Caco-2 (cell line): Measurements from ENCODE around the gene SYS1. TPM values are rescaled to one million over a fixed set of nuclear protein-coding genes. Genes with fewer than 3 reads are reported as not detected.

Experiments
- BruUV-seq: library from RNA; stranded (reverse); fragments of 400-500 nt; replicated peaks from 2 replicates; lab custom pipeline; 2021; lab: Mats Ljungman, UMichigan
- CTCF ChIA-PET: fragments of 300-600 bp; sonication (Branson Sonifier 250); formaldehyde crosslinking; loops from one replicate; lab custom pipeline; 2022; ENCODE audit warnings: antibody characterized with exemption; lab: Charles Lee
- POLR2A ChIA-PET: fragments of 300-600 bp; sonication (Branson Sonifier 250); formaldehyde crosslinking; loops from one replicate; lab custom pipeline; 2022; ENCODE audit warnings: antibody characterized with exemption; lab: Charles Lee
- DNase-seq, 2 experiments: peaks; one replicate each; pipeline versions ENCODE4 v3.0.0 to v3.0.0-alpha.2; 2020 to 2022
- H3K27me3 ChIP-seq: replicated peaks from 2 replicates; pipeline ENCODE4 v1.6.0; 2011; ENCODE audit warnings: low read length; ENCODE audit not compliant: control insufficient read depth, insufficient read depth
- H3K36me3 ChIP-seq: 2 replicates; pipeline ENCODE4 v1.5.1; 2011; ENCODE audit warnings: low read length; ENCODE audit not compliant: control insufficient read depth, insufficient read depth
- H3K4me1 ChIP-seq: fragments of 250-450 bp; sonication (Bioruptor Pico); 2 replicates; pipeline ENCODE4 v1.5.1; 2020; ENCODE audit warnings: mild to moderate bottlenecking
- H3K4me3 ChIP-seq: 2 replicates; pipeline ENCODE4 v1.5.1; 2011; ENCODE audit warnings: low read depth, mild to moderate bottlenecking, control low read depth, low read length
- H3K9me3 ChIP-seq: fragments of 250-450 bp; sonication (Bioruptor Pico); 2 replicates; pipeline ENCODE4 v1.5.1; 2020; ENCODE audit warnings: mild to moderate bottlenecking, moderate library complexity
- H3K27ac Mint-ChIP-seq: one replicate; pipeline ENCODE4 v1.8.0; 2022; ENCODE audit warnings: mixed read lengths; ENCODE audit not compliant: unreplicated experiment
- H3K27me3 Mint-ChIP-seq: one replicate; pipeline ENCODE4 v1.8.0; 2022; ENCODE audit warnings: mixed read lengths; ENCODE audit not compliant: insufficient read depth, unreplicated experiment
- H3K36me3 Mint-ChIP-seq: one replicate; pipeline ENCODE4 v1.8.0; 2022; ENCODE audit warnings: mild to moderate bottlenecking, mixed read lengths; ENCODE audit not compliant: insufficient read depth, unreplicated experiment
- H3K4me1 Mint-ChIP-seq: one replicate; pipeline ENCODE4 v1.8.0; 2022; ENCODE audit warnings: low read depth, mixed read lengths; ENCODE audit not compliant: unreplicated experiment
- H3K4me3 Mint-ChIP-seq: one replicate; pipeline ENCODE4 v1.8.0; 2022; ENCODE audit warnings: mild to moderate bottlenecking, moderate library complexity, mixed read lengths; ENCODE audit not compliant: unreplicated experiment
- H3K9me3 Mint-ChIP-seq: one replicate; pipeline ENCODE4 v1.8.0; 2022; ENCODE audit warnings: mixed read lengths; ENCODE audit not compliant: unreplicated experiment
- intact Hi-C: fragments of 100-400 bp; cut with micrococcal nuclease; formaldehyde crosslinking; loops from one replicate; pipeline ENCODE4 v1.10.0; 2022; ENCODE audit not compliant: unreplicated experiment
- total RNA-seq: library from RNA; stranded (reverse); gene quantifications from 2 replicates; pipeline ENCODE4 v1.2.3, GENCODE V29; 2022
- TF ChIP-seq, protein P1 (sequence below), 2 experiments: fragments of 200-600 bp in 1 of 2; IDR thresholded peaks; 1 replicate in 1 of 2; 2 replicates in 1 of 2; pipeline versions ENCODE4 v1.5.1 to v1.8.0; 2011 to 2022; ENCODE audit warnings: antibody characterized with exemption in 1 of 2, control low read depth in 1 of 2, inconsistent platforms in 1 of 2, low read depth in 1 of 2, low read length in 1 of 2, mild to moderate bottlenecking in 1 of 2, moderate library complexity in 1 of 2; ENCODE audit not compliant: insufficient read depth in 1 of 2, severe bottlenecking in 1 of 2, unreplicated experiment in 1 of 2

Gene SYS1
- total RNA-seq, 1 experiment from 2014 or later: 62.1 TPM

DNA sequence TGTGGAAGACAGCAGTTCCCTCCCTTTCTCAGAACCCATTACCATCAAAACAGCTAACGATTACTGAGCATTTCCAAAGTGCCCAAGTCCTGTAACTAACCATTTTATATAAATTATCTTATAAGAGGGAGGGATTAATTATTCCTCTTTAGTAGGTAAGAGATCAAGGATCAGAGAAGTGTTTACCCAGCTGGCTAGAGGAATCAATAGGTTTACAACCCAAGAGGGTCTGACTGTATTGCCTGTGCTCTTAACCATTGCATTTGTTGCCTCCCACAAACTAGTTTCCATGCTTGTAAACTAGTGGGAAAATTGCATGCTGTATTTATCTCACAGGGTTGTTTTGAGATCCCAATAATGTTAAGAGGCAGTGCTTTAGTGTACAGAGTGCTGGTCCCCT, 41.5 kb downstream of the SYS1 start:
- Mint-ChIP-seq H3K9me3 (peaks cover 34% of the 10 kb centered on the region), H3K27ac (peak overlapping the region; percentile 52), H3K36me3 (peaks cover 6% of the 10 kb centered on the region), H3K27me3 (no peaks in the 10 kb centered on the region), H3K4me3 (peak overlapping the region; percentile 84), H3K4me1 (no peaks in the 10 kb centered on the region)
- H3K4me3 ChIP-seq: no peak overlapping the region
- intact Hi-C loops: no loop called here
- TF ChIP-seq, protein P1, sequence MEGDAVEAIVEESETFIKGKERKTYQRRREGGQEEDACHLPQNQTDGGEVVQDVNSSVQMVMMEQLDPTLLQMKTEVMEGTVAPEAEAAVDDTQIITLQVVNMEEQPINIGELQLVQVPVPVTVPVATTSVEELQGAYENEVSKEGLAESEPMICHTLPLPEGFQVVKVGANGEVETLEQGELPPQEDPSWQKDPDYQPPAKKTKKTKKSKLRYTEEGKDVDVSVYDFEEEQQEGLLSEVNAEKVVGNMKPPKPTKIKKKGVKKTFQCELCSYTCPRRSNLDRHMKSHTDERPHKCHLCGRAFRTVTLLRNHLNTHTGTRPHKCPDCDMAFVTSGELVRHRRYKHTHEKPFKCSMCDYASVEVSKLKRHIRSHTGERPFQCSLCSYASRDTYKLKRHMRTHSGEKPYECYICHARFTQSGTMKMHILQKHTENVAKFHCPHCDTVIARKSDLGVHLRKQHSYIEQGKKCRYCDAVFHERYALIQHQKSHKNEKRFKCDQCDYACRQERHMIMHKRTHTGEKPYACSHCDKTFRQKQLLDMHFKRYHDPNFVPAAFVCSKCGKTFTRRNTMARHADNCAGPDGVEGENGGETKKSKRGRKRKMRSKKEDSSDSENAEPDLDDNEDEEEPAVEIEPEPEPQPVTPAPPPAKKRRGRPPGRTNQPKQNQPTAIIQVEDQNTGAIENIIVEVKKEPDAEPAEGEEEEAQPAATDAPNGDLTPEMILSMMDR (IDR thresholded peaks at IDR 0.05; ENCODE audit: insufficient read depth in 1 of 2, low read depth in 1 of 2, low read length in 1 of 2, severe bottlenecking in 1 of 2, unreplicated experiment in 1 of 2): no peak
- H3K4me1 ChIP-seq: no peaks in the 10 kb centered on the region
- peaks cover 26% of the 10 kb centered on the region for H3K9me3 ChIP-seq
- BruUV-seq: TSS peak; percentile 18
- ChIA-PET CTCF (no interaction called here), POLR2A (interaction anchor here (1.0 kb wide), 1 partner anchor 12 kb away, joined by 3 read pairs; the partner anchor contains the start of gene PIGT)
- DNase-seq: no peak
- no peaks in the 10 kb centered on the region for H3K27me3 ChIP-seq
- peaks cover 4% of the 10 kb centered on the region; the same call in 1 of the 2 replicates for H3K36me3 ChIP-seq

DNA sequence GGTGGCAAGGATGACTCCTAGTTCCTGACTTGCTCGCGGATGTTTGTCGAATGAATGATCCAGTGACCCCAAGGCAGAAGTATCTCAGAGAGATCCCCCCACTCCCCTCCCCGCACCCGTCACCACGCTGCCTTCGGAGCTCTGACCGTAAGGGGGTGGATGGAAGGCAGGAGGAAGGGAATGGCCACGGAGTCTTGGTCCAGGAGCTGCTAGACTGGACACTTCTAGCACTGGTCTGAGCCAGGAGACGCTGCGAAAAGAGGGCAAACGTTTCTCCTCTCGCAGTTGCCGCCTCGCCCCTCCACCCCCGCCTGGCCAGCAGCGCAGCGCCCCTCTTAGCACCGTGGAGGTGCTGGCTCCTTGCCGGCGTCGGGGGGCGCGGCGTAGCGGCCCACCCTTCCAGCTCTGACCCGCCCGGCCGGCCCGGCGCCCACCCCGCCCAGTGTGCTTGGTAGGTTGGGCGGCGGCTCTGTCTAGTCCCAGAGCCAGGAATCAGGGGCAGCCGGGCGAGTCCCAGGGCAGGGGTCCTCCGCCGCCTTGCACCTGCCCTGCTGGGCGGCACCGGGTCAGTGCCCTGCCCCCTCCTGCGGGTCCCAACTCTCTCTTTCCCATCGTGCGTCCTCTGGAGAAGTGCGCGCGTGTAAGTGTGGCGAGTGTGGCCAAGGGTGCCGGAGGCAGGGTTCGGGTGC, 42.8 kb downstream of the SYS1 start:
- peak overlapping the region; percentile 52 for H3K27ac Mint-ChIP-seq
- Histone ChIP-seq H3K9me3 (peaks cover 14% of the 10 kb centered on the region), H3K4me3 (peak overlapping the region; percentile 98), H3K36me3 (peaks cover 2% of the 10 kb centered on the region; the same call in 1 of the 2 replicates), H3K27me3 (no peaks in the 10 kb centered on the region), H3K4me1 (no peaks in the 10 kb centered on the region)
- peaks cover 24% of the 10 kb centered on the region for H3K9me3 Mint-ChIP-seq
- no peaks in the 10 kb centered on the region for H3K27me3 Mint-ChIP-seq
- DNase-seq: peak; percentile 35 to 46
- no TSS peak for BruUV-seq
- intact Hi-C loops: loop anchor here (1.0 kb wide), 1 partner anchor 11 kb away; the partner anchor contains the start of gene PIGT
- ChIA-PET POLR2A (interaction anchor here (0.5 to 2.6 kb wide), 3 partner anchors 13 to 60 kb away, joined by 3 to 8 read pairs (median 4); partner anchors contain the start of gene SYS1), CTCF (interaction anchor here (0.6 to 1.5 kb wide), 6 partner anchors 12 to 83 kb away, joined by 3 to 6 read pairs (median 5); no protein-coding TSS in a partner anchor)
- no peaks in the 10 kb centered on the region for H3K4me1 Mint-ChIP-seq
- H3K4me3 Mint-ChIP-seq: peak overlapping the region; percentile 84
- TF ChIP-seq, protein P1 (IDR thresholded peaks at IDR 0.05; ENCODE audit: insufficient read depth in 1 of 2, low read depth in 1 of 2, low read length in 1 of 2, severe bottlenecking in 1 of 2, unreplicated experiment in 1 of 2): peak in 1 of 2 experiments; percentile 26
- peaks cover 13% of the 10 kb centered on the region for H3K36me3 Mint-ChIP-seq

DNA sequence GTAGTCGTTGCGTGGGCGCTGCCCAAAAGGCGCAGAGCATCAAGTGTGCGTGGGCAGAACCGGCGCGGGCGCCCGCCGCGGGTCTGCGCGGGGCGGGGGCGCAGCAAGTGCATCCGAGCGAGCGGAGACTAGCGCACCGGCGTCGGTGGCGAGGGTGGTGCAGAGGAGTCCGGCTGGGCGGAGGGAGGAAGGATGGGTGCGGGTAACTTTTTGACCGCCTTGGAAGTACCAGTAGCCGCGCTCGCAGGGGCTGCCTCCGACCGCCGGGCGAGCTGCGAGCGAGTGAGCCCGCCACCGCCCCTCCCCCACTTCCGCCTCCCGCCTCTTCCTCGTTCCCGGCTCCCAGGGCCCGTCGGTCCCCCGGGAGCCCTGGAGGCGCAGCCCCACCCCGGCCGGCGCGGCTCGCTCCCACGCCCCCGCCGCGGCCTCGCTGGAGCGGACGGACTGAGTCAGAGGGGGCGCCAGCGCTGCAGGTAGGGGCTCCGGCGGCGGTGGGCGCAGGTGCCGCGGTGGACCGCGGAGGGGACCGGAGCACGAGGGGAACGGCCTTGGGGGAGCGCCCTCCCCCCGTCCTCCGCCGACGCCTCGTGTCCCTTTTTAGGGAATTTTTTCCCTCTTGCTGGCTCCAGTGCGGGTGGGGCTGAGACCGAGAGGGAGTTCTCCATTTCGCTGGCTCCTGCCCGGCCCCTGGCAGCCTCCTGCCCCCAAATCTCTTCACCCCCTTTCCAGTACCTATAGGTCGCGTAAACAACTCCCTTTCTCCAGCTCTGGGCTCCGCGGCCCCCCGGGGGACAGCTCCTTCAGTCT, 43.5 kb downstream of the SYS1 start:
- H3K4me3 ChIP-seq: peak overlapping the region; percentile 98
- H3K9me3 ChIP-seq: peaks cover 7% of the 10 kb centered on the region
- no peaks in the 10 kb centered on the region for H3K27me3 ChIP-seq
- no peaks in the 10 kb centered on the region for H3K27me3 Mint-ChIP-seq
- DNase-seq: peak; percentile 80 to 82
- peak overlapping the region; percentile 84 for H3K4me3 Mint-ChIP-seq
- peak overlapping the region; percentile 60 for H3K27ac Mint-ChIP-seq
- peaks cover 16% of the 10 kb centered on the region for H3K9me3 Mint-ChIP-seq
- H3K4me1 Mint-ChIP-seq: no peaks in the 10 kb centered on the region
- intact Hi-C loops: loop anchor here (1.0 kb wide), 1 partner anchor 10 kb away; the partner anchor contains the start of gene PIGT
- POLR2A ChIA-PET: interaction anchor here (0.5 to 2.6 kb wide), 5 partner anchors 10 to 173 kb away, joined by 3 to 8 read pairs (median 4); partner anchors contain the start of genes PIGT, SYS1 and WFDC8
- H3K4me1 ChIP-seq: no peaks in the 10 kb centered on the region
- peaks cover 13% of the 10 kb centered on the region for H3K36me3 Mint-ChIP-seq
- CTCF ChIA-PET: interaction anchor here (0.6 to 2.1 kb wide), 14 partner anchors 9 to 527 kb away, joined by 3 to 17 read pairs (median 5); partner anchors contain the start of genes PIGT and SYS1
- peaks cover 2% of the 10 kb centered on the region; the same call in 1 of the 2 replicates for H3K36me3 ChIP-seq
- TF ChIP-seq, protein P1 (IDR thresholded peaks at IDR 0.05; ENCODE audit: insufficient read depth in 1 of 2, low read depth in 1 of 2, low read length in 1 of 2, severe bottlenecking in 1 of 2, unreplicated experiment in 1 of 2): peak in 1 of 2 experiments; percentile 16
- no TSS peak for BruUV-seq
